ENCODE measurements around the gene BRI3. TPM values are rescaled to one million over a fixed set of nuclear protein-coding genes. Genes with fewer than 3 reads are reported as not detected.

BRI3 gene
- total and polyA plus RNA-seq, 2 of the 13 experiments (the other 11 are each of a cell fraction or from before 2014, with no cell fraction given), result 54.0 to 103 TPM

GRCh38 chr7:98254516-98254915 is 27.0 kb upstream of the BRI3 start:
- POLR2A ChIA-PET, result no interaction called here
- Histone ChIP-seq H3K79me2 (ENCODE audit: insufficient read depth, low read length) (peaks cover 21% of the 10 kb centered on the region), H3K9me3 (ENCODE audit: low read length) (no peaks in the 10 kb centered on the region), H3K27ac (ENCODE audit: extremely low read length, insufficient read depth, low read length) (no peak overlapping the region), H3K4me1 (ENCODE audit: insufficient read depth, low read length) (peaks cover 31% of the 10 kb centered on the region), H3K27me3 (ENCODE audit: control insufficient read depth in 1 of 2, insufficient read depth in 2 of 2, low read length in 2 of 2) (no peaks in the 10 kb centered on the region; a peak in 1 of 5 replicates), H2AFZ (ENCODE audit: low read length) (no peak overlapping the region), H3K36me3 (replicated peaks in 1 of 2; ENCODE audit: control insufficient read depth in 1 of 2, insufficient read depth in 2 of 2, low read length in 2 of 2) (peaks cover 1 to 6% of the 10 kb centered on the region in 2 experiments; a peak in 2 of 5 replicates), H3K9ac (ENCODE audit: insufficient read depth, low read depth, low read length) (no peak overlapping the region), H3K4me2 (ENCODE audit: low read depth, low read length) (no peak overlapping the region), H3K4me3 (replicated peaks in 1 of 3; ENCODE audit: insufficient read depth in 1 of 3, low read depth in 2 of 3, low read length in 3 of 3) (no peak overlapping the region), H4K20me1 (ENCODE audit: insufficient read depth, low read length) (no peaks in the 10 kb centered on the region)
- TF ChIP-seq NFYC (CRISPR knock-in tag; IDR thresholded peaks at IDR 0.05) (no peak), HOXA5 (CRISPR knock-in tag; IDR thresholded peaks at IDR 0.05) (no peak)
- FAIRE-seq (no peak), DNase-seq (ENCODE audit: low spot score) (no peak), ATAC-seq (no peak)
- intact Hi-C loops (cut with micrococcal nuclease; ENCODE audit: unreplicated experiment), result no loop called here
- no TSS peak for BruUV-seq (replicated peaks)
- WGBS (ENCODE audit: low lambda C conversion rate), result 95% methylated on average over 4 of the region's 4 CpGs
- CTCF ChIA-PET (ENCODE audit: low intra/inter-chr PET ratio, low total read pairs), result no interaction called here
- in situ Hi-C loops (cut with HindIII; ENCODE audit: extremely low pct_ligation_motif_present, low pct_unique_long_range_greater_than_20kb), result no loop called here

- TSS peak; percentile 33 for BruUV-seq (replicated peaks)
- in situ Hi-C loops (cut with HindIII; ENCODE audit: extremely low pct_ligation_motif_present, low pct_unique_long_range_greater_than_20kb), result no loop called here
Observed at GRCh38 chr7:98254951-98255610, 26.4 kb upstream of the BRI3 start.

More at GRCh38 chr7:98254951-98255610, 26.4 kb upstream of the BRI3 start:
- 88% methylated on average over 11 of the region's 11 CpGs for WGBS (ENCODE audit: low lambda C conversion rate)
- no peak overlapping the region for H3K9ac ChIP-seq (ENCODE audit: insufficient read depth, low read depth, low read length)
- peaks cover 31% of the 10 kb centered on the region for H3K4me1 ChIP-seq (ENCODE audit: insufficient read depth, low read length)
- ATAC-seq, result no peak
- FAIRE-seq, result no peak
- POLR2A ChIA-PET, result no interaction called here
- H3K27ac ChIP-seq (ENCODE audit: extremely low read length, insufficient read depth, low read length), result no peak overlapping the region
- no peak overlapping the region for H2AFZ ChIP-seq (ENCODE audit: low read length)
- CTCF ChIA-PET (ENCODE audit: low intra/inter-chr PET ratio, low total read pairs), result no interaction called here
- peak; percentile 48; the same call in 1 of the 2 replicates for TF ChIP-seq SRF (IDR thresholded peaks at IDR 0.05; ENCODE audit: low read depth, low read length)
- no peak for TF ChIP-seq ZNF350 (CRISPR knock-in tag; IDR thresholded peaks at IDR 0.05; ENCODE audit: borderline replicate concordance, low read depth)
- H3K4me3 ChIP-seq (replicated peaks in 1 of 3; ENCODE audit: insufficient read depth in 1 of 3, low read depth in 2 of 3, low read length in 3 of 3), result no peak overlapping the region
- H3K36me3 ChIP-seq (replicated peaks in 1 of 2; ENCODE audit: control insufficient read depth in 1 of 2, insufficient read depth in 2 of 2, low read length in 2 of 2), result peaks cover 1 to 6% of the 10 kb centered on the region in 2 experiments; a peak in 2 of 5 replicates
- no peak for DNase-seq (ENCODE audit: low spot score)
- peaks cover 21% of the 10 kb centered on the region for H3K79me2 ChIP-seq (ENCODE audit: insufficient read depth, low read length)
- intact Hi-C loops (cut with micrococcal nuclease; ENCODE audit: unreplicated experiment), result no loop called here
- no peaks in the 10 kb centered on the region for H3K9me3 ChIP-seq (ENCODE audit: low read length)
- H3K4me2 ChIP-seq (ENCODE audit: low read depth, low read length), result no peak overlapping the region
- H4K20me1 ChIP-seq (ENCODE audit: insufficient read depth, low read length), result no peaks in the 10 kb centered on the region
- no peaks in the 10 kb centered on the region; a peak in 1 of 5 replicates for H3K27me3 ChIP-seq (ENCODE audit: control insufficient read depth in 1 of 2, insufficient read depth in 2 of 2, low read length in 2 of 2)
